ENCODE data around the gene HOXA13. TPM values are rescaled to one million over a fixed set of nuclear protein-coding genes. Genes with fewer than 3 reads are reported as not detected.
A peak's percentile ranks its signal among the peaks of the same experiment; 100 is the strongest.

HOXA13 gene
- total RNA-seq, 4 donors from 2014 or later: 0.82 to 2.4 (median 1.7) TPM

DNA sequence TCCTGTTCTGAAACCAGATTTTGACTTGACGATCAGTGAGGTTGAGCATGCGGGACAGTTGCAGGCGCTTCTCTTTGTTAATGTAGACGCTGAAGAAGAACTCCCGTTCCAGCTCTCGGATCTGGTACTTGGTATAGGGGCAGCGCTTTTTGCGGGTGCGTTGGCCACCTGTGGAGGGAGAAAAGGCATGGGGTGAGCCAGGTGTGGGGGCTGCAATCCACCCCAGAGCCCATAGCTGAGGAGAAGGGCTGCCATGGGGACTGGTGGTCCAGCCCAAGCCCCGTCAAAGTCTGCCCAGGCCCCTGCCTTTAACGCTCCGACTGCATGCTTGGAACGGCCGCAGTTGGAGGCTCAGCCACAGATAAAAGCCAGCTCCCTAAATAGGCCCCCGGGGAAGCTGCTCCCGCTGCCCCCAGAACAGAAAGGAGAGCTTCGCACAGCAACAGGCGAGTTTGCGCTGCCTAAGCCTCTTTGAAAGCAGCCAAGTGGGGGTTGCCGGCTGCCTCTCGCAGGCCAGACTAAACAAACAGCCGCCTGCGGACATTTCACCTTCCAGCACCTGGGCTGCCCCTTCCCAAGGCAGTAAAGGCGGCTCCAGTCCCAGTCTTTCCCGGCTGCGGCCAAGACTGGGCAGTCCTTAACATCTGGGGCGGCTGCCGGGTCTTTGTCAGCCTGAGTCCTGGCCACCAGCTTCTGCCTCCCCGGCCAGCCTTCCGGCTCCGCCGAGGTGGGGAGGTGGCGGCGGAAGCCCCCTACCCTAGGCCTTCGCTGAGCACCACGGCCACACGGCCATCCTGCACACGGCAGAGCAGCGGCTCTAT, 16.8 kb downstream of the HOXA13 start:
- H3K4me1 ChIP-seq: peaks cover 28 to 40% of the 10 kb centered on the region in 2 donors
- peak; percentile 1 to 32 for DNase-seq
- peaks cover 0 to 8% (median 3%) of the 10 kb centered on the region in 3 donors for H3K27me3 ChIP-seq
- TF ChIP-seq, protein P1, sequence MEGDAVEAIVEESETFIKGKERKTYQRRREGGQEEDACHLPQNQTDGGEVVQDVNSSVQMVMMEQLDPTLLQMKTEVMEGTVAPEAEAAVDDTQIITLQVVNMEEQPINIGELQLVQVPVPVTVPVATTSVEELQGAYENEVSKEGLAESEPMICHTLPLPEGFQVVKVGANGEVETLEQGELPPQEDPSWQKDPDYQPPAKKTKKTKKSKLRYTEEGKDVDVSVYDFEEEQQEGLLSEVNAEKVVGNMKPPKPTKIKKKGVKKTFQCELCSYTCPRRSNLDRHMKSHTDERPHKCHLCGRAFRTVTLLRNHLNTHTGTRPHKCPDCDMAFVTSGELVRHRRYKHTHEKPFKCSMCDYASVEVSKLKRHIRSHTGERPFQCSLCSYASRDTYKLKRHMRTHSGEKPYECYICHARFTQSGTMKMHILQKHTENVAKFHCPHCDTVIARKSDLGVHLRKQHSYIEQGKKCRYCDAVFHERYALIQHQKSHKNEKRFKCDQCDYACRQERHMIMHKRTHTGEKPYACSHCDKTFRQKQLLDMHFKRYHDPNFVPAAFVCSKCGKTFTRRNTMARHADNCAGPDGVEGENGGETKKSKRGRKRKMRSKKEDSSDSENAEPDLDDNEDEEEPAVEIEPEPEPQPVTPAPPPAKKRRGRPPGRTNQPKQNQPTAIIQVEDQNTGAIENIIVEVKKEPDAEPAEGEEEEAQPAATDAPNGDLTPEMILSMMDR (IDR thresholded peaks at IDR 0.05 in 4 of 5, conservative IDR thresholded peaks at IDR 0.05 in 1 of 5): no peak
- TF ChIP-seq POLR2A (IDR thresholded peaks at IDR 0.05): no peak
- peak overlapping the region; percentile 90 to 99 (median 95) for H3K27ac ChIP-seq
- peak overlapping the region; percentile 61 to 92 (median 70) for H3K4me3 ChIP-seq
- H3K36me3 ChIP-seq: no peaks in the 10 kb centered on the region
- in situ Hi-C loops (cut with MboI; ENCODE audit: low sequenced_read_pairs in 4 of 4) (loop anchor here in 3 of 4 donors (10.0 to 25.0 kb wide), 5 partner anchors 904 to 1421 kb away; partner anchors contain the start of gene CREB5 (in 1 of the 3)), intact Hi-C loops (cut with DNase I; ENCODE audit: low total_unique reads) (loop anchor here (10.0 kb wide), 1 partner anchor 1442 kb away; no protein-coding TSS in a partner anchor)
- H3K9me3 ChIP-seq: no peaks in the 10 kb centered on the region
- ATAC-seq: no peak

DNA sequence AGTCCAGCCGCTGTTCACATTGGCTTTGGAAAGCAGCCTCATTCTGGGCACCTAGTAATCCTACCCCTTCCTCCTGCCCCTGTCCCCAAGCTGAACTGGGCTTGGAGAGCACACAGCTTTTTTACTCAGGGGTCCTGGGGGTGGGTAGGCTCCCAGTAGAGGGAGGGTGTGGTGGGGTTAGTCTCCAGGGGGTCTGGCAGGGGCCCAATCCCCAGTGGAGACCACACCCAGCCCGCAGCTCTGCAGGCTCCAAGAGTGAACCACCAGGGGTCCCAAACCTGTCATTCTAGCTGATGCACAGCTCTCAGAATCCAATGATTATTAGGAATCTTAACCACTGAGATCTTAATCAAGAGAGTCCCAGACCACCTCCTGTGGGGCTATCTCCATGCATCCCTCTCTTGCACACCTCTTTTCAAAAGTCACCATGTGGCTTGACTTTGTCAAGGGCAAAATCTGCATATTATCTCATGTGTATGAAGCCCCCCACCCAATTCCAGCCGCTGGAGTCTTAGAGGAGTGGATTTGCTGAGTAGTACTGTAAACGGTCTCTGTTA, 17.5 kb downstream of the HOXA13 start:
- DNase-seq: peak; percentile 1 to 20
- peaks cover 0 to 8% (median 3%) of the 10 kb centered on the region in 3 donors for H3K27me3 ChIP-seq
- ATAC-seq: no peak
- H3K4me3 ChIP-seq: peak overlapping the region in 2 of 4 donors; percentile 67 to 73
- H3K4me1 ChIP-seq: peaks cover 33 to 47% of the 10 kb centered on the region in 2 donors
- no peak for TF ChIP-seq POLR2A (IDR thresholded peaks at IDR 0.05)
- TF ChIP-seq, protein P1 (IDR thresholded peaks at IDR 0.05 in 4 of 5, conservative IDR thresholded peaks at IDR 0.05 in 1 of 5): no peak
- H3K27ac ChIP-seq: peak overlapping the region; percentile 90 to 99 (median 95)
- H3K36me3 ChIP-seq: no peaks in the 10 kb centered on the region
- in situ Hi-C loops (cut with MboI; ENCODE audit: low sequenced_read_pairs in 4 of 4): loop anchor here in 3 of 4 donors (10.0 to 25.0 kb wide), 5 partner anchors 905 to 1420 kb away; partner anchors contain the start of gene CREB5 (in 1 of the 3)
- no peaks in the 10 kb centered on the region for H3K9me3 ChIP-seq
- intact Hi-C loops (cut with DNase I; ENCODE audit: low total_unique reads): loop anchor here (10.0 kb wide), 1 partner anchor 1442 kb away; no protein-coding TSS in a partner anchor

DNA sequence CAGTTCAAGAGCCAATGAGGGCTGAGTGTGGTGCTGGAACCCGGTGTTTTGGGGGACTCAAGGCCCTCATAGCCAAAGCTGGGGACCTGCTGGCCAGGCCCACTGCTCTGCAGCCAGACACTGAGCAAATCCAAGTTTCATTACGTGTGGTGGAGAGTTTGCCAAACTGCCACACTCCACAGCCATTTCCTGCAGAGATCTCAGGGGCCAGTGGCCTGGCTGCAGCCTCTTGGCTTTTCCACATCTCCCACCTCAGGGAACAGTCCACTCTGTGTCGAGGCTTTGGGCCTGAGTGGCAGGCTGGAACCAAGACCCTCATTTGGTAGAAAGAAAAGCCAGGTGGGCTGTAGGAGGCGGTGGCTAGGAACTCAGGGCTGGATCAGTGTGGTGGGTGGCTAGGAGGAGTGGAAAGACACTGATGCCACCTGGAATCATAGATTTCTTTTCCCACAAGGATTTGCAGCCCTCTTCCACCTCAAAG, 18.1 kb downstream of the HOXA13 start:
- ATAC-seq (no peak), DNase-seq (peak; percentile 2 to 12)
- H3K36me3 ChIP-seq: no peaks in the 10 kb centered on the region
- H3K9me3 ChIP-seq: no peaks in the 10 kb centered on the region
- H3K27ac ChIP-seq: peak overlapping the region; percentile 90 to 99 (median 95)
- intact Hi-C loops (cut with DNase I; ENCODE audit: low total_unique reads): loop anchor here (10.0 kb wide), 1 partner anchor 1443 kb away; no protein-coding TSS in a partner anchor
- H3K4me3 ChIP-seq: no peak overlapping the region
- peaks cover 35 to 51% of the 10 kb centered on the region in 2 donors for H3K4me1 ChIP-seq
- TF ChIP-seq POLR2A (IDR thresholded peaks at IDR 0.05): no peak
- TF ChIP-seq, protein P1 (IDR thresholded peaks at IDR 0.05 in 4 of 5, conservative IDR thresholded peaks at IDR 0.05 in 1 of 5): no peak
- H3K27me3 ChIP-seq: peaks cover 0 to 8% (median 3%) of the 10 kb centered on the region in 3 donors
- in situ Hi-C loops (cut with MboI; ENCODE audit: low sequenced_read_pairs in 4 of 4): loop anchor here in 3 of 4 donors (10.0 to 25.0 kb wide), 5 partner anchors 905 to 1420 kb away; partner anchors contain the start of gene CREB5 (in 1 of the 3)
